NCI-H446 treated with DMSO at 0.1 percent for 48 hours (cell line): ENCODE measurements around the gene CEP89.
"Not testable (repeated sequence)": the region's sequence is repeated elsewhere in the genome, so short reads cannot be mapped to it uniquely, and the experiment has no call there.

Experiments
- DNase-seq: peaks from one replicate; lab custom pipeline; 2025; lab: John Stamatoyannopoulos, UW

The CEP89 gene

GRCh38 chr19:32895384-32895783, 76.4 kb downstream of the CEP89 start:
- no peak for DNase-seq

- no peak for DNase-seq
Measured at GRCh38 chr19:32891609-32892008, 80.1 kb downstream of the CEP89 start.

- DNase-seq, result no peak
Measured at GRCh38 chr19:32890841-32891240, 80.9 kb downstream of the CEP89 start.

- DNase-seq, result no peak
Measured at GRCh38 chr19:32890326-32890725, 81.4 kb downstream of the CEP89 start.

- no peak for DNase-seq
Measured at GRCh38 chr19:32889137-32889934, 82.4 kb downstream of the CEP89 start.

GRCh38 chr19:32887572-32888215, 84.1 kb downstream of the CEP89 start:
- DNase-seq, result no peak

GRCh38 chr19:32886241-32886640, 85.5 kb downstream of the CEP89 start:
- no peak for DNase-seq

GRCh38 chr19:32885255-32885654, 86.5 kb downstream of the CEP89 start:
- not testable (repeated sequence) for DNase-seq

GRCh38 chr19:32881766-32882165, 90.0 kb downstream of the CEP89 start:
- no peak for DNase-seq

GRCh38 chr19:32880622-32881021, 91.1 kb downstream of the CEP89 start:
- DNase-seq, result no peak

- DNase-seq, result no peak
Measured at GRCh38 chr19:32879741-32880140, 92.0 kb downstream of the CEP89 start.

GRCh38 chr19:32878988-32879387, 92.8 kb downstream of the CEP89 start:
- no peak for DNase-seq

- DNase-seq, result no peak
Measured at GRCh38 chr19:32877977-32878745, 93.6 kb downstream of the CEP89 start.

- DNase-seq, result no peak
Measured at GRCh38 chr19:32877323-32877912, 94.3 kb downstream of the CEP89 start.

GRCh38 chr19:32876919-32877285, 94.9 kb downstream of the CEP89 start:
- DNase-seq, result no peak

GRCh38 chr19:32876236-32876918, 95.4 kb downstream of the CEP89 start:
- DNase-seq, result no peak

- DNase-seq, result no peak
Measured at GRCh38 chr19:32875428-32875827, 96.3 kb downstream of the CEP89 start.

GRCh38 chr19:32874605-32875004, 97.2 kb downstream of the CEP89 start:
- DNase-seq, result no peak

GRCh38 chr19:32873247-32873959, 98.4 kb downstream of the CEP89 start:
- DNase-seq, result no peak

- no peak for DNase-seq
Measured at GRCh38 chr19:32872391-32872790, 99.4 kb downstream of the CEP89 start.

- no peak for DNase-seq
Measured at GRCh38 chr19:32870981-32871451, 100.7 kb downstream of the CEP89 start.
